ENCODE measurements around the gene DOCK1.

DNA sequence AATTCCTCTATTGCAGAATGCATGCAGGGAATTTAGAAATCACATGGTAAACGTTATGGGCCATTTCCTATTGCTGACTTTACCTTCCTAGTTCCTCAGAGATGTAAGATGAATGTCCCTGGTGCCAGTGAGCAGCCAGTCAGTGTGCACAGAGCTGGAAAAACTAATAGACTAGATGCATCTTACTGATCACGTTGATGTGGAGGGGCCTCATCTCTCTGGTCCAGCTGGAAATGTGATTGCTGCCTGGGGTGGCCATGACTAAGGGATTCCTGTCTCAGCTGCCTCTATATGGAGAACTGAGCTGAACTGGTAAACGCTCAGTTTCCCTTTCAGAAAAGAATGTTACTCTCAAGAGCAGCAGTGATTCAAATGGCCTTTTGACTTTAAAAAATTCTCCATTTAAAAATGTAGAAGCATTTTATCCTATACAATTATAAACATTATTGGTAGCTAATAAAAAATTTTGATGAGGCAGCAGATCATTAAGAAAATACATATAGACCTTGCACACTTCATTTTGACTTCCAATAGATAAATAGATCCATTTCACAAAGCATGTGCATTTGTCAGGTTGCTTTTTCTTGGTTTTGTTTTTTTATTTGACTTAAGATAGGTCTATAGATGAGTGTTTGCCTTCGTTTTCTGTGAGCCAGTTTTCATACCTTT is 371.7 kb downstream of the DOCK1 start:
- TF ChIP-seq, protein P1, sequence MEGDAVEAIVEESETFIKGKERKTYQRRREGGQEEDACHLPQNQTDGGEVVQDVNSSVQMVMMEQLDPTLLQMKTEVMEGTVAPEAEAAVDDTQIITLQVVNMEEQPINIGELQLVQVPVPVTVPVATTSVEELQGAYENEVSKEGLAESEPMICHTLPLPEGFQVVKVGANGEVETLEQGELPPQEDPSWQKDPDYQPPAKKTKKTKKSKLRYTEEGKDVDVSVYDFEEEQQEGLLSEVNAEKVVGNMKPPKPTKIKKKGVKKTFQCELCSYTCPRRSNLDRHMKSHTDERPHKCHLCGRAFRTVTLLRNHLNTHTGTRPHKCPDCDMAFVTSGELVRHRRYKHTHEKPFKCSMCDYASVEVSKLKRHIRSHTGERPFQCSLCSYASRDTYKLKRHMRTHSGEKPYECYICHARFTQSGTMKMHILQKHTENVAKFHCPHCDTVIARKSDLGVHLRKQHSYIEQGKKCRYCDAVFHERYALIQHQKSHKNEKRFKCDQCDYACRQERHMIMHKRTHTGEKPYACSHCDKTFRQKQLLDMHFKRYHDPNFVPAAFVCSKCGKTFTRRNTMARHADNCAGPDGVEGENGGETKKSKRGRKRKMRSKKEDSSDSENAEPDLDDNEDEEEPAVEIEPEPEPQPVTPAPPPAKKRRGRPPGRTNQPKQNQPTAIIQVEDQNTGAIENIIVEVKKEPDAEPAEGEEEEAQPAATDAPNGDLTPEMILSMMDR (IDR thresholded peaks at IDR 0.05): no peak
- no peak for TF ChIP-seq POLR2A (IDR thresholded peaks at IDR 0.05)
